Measurements from ENCODE around the gene ABCC8. TPM values are rescaled to one million over a fixed set of nuclear protein-coding genes. Genes with fewer than 3 reads are reported as not detected.

The ABCC8 gene
- total and polyA plus RNA-seq, 2 donors (not counting 3 experiments of a cell fraction or from before 2014, with no cell fraction given): not detected

GRCh38 chr11:17478070-17478469 lies 1.4 kb upstream of the ABCC8 start:
- CTCF ChIA-PET: no interaction called here
- no peak for FAIRE-seq

GRCh38 chr11:17477361-17477760 lies 716 bp upstream of the ABCC8 start:
- Histone ChIP-seq H3K9ac (replicated peaks; ENCODE audit: extremely low read depth, insufficient read depth, low read length) (no peak overlapping the region), H3K4me3 (replicated peaks in 1 of 3; ENCODE audit: insufficient read depth in 1 of 3, low read depth in 1 of 3, low read length in 3 of 3) (no peak overlapping the region), H3K9me3 (replicated peaks; ENCODE audit: control insufficient read depth, insufficient read depth, low read length) (no peaks in the 10 kb centered on the region), H3K4me2 (ENCODE audit: insufficient read depth, low read length) (no peak overlapping the region), H3K79me2 (ENCODE audit: control insufficient read depth, insufficient read depth, low read length) (no peaks in the 10 kb centered on the region), H3K4me1 (ENCODE audit: control insufficient read depth, extremely low read depth, insufficient read depth, low read length) (no peaks in the 10 kb centered on the region), H4K20me1 (replicated peaks; ENCODE audit: control insufficient read depth, extremely low read depth, insufficient read depth, low read length) (no peaks in the 10 kb centered on the region), H2AFZ (ENCODE audit: low read depth, low read length) (no peak overlapping the region), H3K27me3 (ENCODE audit: control insufficient read depth in 2 of 2, insufficient read depth in 2 of 2, low read length in 2 of 2) (peaks cover 43 to 54% of the 10 kb centered on the region in 2 experiments), H3K36me3 (ENCODE audit: control insufficient read depth in 2 of 2, extremely low read depth in 1 of 2, insufficient read depth in 2 of 2, low read length in 2 of 2) (no peaks in the 10 kb centered on the region), H3K27ac (ENCODE audit: insufficient read depth, low read depth, low read length) (no peak overlapping the region), H3K9me1 (replicated peaks; ENCODE audit: control insufficient read depth, extremely low read depth, insufficient read depth, low read length) (no peaks in the 10 kb centered on the region)
- POLR2A ChIA-PET: no interaction called here
- CTCF ChIA-PET: no interaction called here
- FAIRE-seq (no peak), DNase-seq (ENCODE audit: low read depth, low spot score) (no peak)
- BruUV-seq (replicated peaks): no TSS peak
- dilution Hi-C loops (cut with MboI; ENCODE audit: extremely low pct_ligation_motif_present, low sequenced_read_pairs) (no loop called here), intact Hi-C loops (cut with micrococcal nuclease) (no loop called here)
- TF ChIP-seq, protein P1, sequence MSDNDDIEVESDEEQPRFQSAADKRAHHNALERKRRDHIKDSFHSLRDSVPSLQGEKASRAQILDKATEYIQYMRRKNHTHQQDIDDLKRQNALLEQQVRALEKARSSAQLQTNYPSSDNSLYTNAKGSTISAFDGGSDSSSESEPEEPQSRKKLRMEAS (IDR thresholded peaks at IDR 0.05; ENCODE audit: insufficient read depth, insufficient read length): no peak
- no peak for TF ChIP-seq JUN (IDR thresholded peaks at IDR 0.05; ENCODE audit: borderline replicate concordance, insufficient read depth, insufficient read length, low read depth)
- no peak for TF ChIP-seq EZH2 (IDR thresholded peaks at IDR 0.05; ENCODE audit: borderline replicate concordance, low read depth, low read length, severe bottlenecking)
- TF ChIP-seq GATA2 (IDR thresholded peaks at IDR 0.05; ENCODE audit: insufficient read depth, insufficient read length, low read depth, low read length): no peak
- TF ChIP-seq POLR2A (IDR thresholded peaks at IDR 0.05; ENCODE audit: low read depth, low read length): no peak
- no peak for TF ChIP-seq CTCF (IDR thresholded peaks at IDR 0.05; ENCODE audit: extremely low read depth in 1 of 2, insufficient read depth in 1 of 2, low read depth in 1 of 2, low read length in 2 of 2)
- no peak for TF ChIP-seq POLR2AphosphoS5 (IDR thresholded peaks at IDR 0.05; ENCODE audit: insufficient read depth, low read depth, low read length)
- TF ChIP-seq FOS (IDR thresholded peaks at IDR 0.05; ENCODE audit: borderline replicate concordance, insufficient read depth, low read length): no peak
- no peak for TF ChIP-seq MYC (IDR thresholded peaks at IDR 0.05; ENCODE audit: low read depth, low read length)

More at GRCh38 chr11:17478070-17478469, 1.4 kb upstream of the ABCC8 start:
- H4K20me1 ChIP-seq (replicated peaks; ENCODE audit: control insufficient read depth, extremely low read depth, insufficient read depth, low read length): no peaks in the 10 kb centered on the region
- H3K36me3 ChIP-seq (ENCODE audit: control insufficient read depth in 2 of 2, extremely low read depth in 1 of 2, insufficient read depth in 2 of 2, low read length in 2 of 2): no peaks in the 10 kb centered on the region
- no peak overlapping the region for H2AFZ ChIP-seq (ENCODE audit: low read depth, low read length)
- H3K9me3 ChIP-seq (replicated peaks; ENCODE audit: control insufficient read depth, insufficient read depth, low read length): no peaks in the 10 kb centered on the region
- H3K9ac ChIP-seq (replicated peaks; ENCODE audit: extremely low read depth, insufficient read depth, low read length): no peak overlapping the region
- dilution Hi-C loops (cut with MboI; ENCODE audit: extremely low pct_ligation_motif_present, low sequenced_read_pairs) (no loop called here), intact Hi-C loops (cut with micrococcal nuclease) (no loop called here)
- H3K4me2 ChIP-seq (ENCODE audit: insufficient read depth, low read length): no peak overlapping the region
- H3K4me1 ChIP-seq (ENCODE audit: control insufficient read depth, extremely low read depth, insufficient read depth, low read length): no peaks in the 10 kb centered on the region
- no peak for DNase-seq (ENCODE audit: low read depth, low spot score)
- BruUV-seq (replicated peaks): no TSS peak
- POLR2A ChIA-PET: no interaction called here
- H3K4me3 ChIP-seq (replicated peaks in 1 of 3; ENCODE audit: insufficient read depth in 1 of 3, low read depth in 1 of 3, low read length in 3 of 3): no peak overlapping the region
- H3K27ac ChIP-seq (ENCODE audit: insufficient read depth, low read depth, low read length): no peak overlapping the region
- no peaks in the 10 kb centered on the region for H3K9me1 ChIP-seq (replicated peaks; ENCODE audit: control insufficient read depth, extremely low read depth, insufficient read depth, low read length)
- peaks cover 41 to 48% of the 10 kb centered on the region in 2 experiments for H3K27me3 ChIP-seq (ENCODE audit: control insufficient read depth in 2 of 2, insufficient read depth in 2 of 2, low read length in 2 of 2)
- TF ChIP-seq EZH2 (IDR thresholded peaks at IDR 0.05; ENCODE audit: borderline replicate concordance, low read depth, low read length, severe bottlenecking) (no peak), FOS (IDR thresholded peaks at IDR 0.05; ENCODE audit: borderline replicate concordance, insufficient read depth, low read length) (no peak), POLR2A (IDR thresholded peaks at IDR 0.05; ENCODE audit: low read depth, low read length) (no peak), POLR2AphosphoS5 (IDR thresholded peaks at IDR 0.05; ENCODE audit: insufficient read depth, low read depth, low read length) (no peak), MYC (IDR thresholded peaks at IDR 0.05; ENCODE audit: low read depth, low read length) (no peak)
- TF ChIP-seq, protein P1 (IDR thresholded peaks at IDR 0.05; ENCODE audit: insufficient read depth, insufficient read length): no peak
- H3K79me2 ChIP-seq (ENCODE audit: control insufficient read depth, insufficient read depth, low read length): no peaks in the 10 kb centered on the region

Data from endothelial cell of umbilical vein (primary cell).